GM19193 (cell line): Measurements from ENCODE around the gene FBXW4.

Source experiments
- POLR2A ChIP-seq: IDR thresholded peaks from 4 replicates; pipeline ENCODE4 v1.6.1; 2011; ENCODE audit not compliant: insufficient read depth, insufficient read length; ENCODE audit errors: extremely low read depth

The FBXW4 gene

DNA sequence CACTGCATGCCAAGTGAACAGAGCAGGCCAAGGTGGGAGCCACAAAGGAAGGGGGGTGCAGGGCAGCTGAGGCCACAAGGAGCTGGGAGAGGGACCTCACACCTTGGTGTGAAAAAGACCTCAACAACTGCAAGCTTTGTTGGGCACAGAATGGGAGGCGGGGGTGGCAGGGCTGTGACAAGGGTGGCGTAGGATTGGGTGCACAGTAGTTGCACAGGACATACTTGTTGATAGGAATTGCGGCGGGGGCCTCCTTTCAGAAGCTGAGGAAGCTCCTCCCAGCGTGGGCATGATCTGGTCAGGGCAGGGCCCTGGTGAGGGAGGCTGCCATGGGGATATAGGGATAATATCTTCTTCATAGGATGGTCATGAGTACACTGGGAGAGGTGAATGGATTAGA, 132.7 kb downstream of the FBXW4 start:
- TF ChIP-seq POLR2A = no peak

DNA sequence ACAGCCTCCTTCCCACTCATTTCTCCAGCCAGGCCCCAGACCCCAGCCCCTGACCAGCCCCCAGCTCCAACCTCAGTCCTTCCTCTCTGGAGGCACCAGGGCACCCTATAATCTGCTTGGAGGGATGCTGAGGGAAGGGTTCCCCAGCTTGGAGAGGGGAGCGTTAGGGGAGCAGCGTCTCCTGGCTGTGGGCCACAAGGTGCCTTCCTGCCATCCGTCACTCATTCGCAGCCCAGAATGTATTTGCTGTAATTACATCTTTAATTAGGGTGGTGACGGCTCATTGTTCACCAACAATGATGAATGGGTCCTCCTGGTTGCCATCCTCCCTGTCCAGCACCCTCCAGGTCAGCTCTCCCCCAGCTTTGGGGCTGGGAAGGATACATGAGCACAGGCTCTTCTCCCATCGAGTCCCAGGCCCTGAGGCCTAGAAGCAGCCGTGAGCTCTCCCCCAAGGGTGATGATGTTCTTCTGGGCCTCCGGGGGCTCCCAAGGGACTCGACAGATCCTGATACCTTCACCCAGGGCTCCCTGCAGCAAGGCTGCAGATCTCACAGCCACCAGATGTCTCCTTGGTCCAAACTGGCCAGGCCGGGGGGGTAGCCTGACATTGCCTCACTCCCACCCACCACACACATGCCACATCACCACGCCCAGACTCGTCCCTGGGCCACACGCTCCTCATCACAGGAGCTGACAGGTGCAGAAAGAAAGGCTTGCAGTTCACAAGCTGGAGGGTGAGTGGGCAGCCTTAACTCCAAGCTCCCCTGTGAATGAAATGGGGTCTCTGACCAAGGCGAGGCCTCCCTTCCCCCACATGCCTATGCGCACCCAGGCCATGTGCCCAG, 133.7 kb downstream of the FBXW4 start:
- no peak for TF ChIP-seq POLR2A
